Cardiac fibroblast (primary cell): ENCODE results near the gene RIT1.

Experiments used
- DNase-seq, 2 donors: peaks; one replicate each; pipeline versions ENCODE4 v3.0.0 to v3.0.0-alpha.2; 2010; ENCODE audit warnings: low read depth in 2 of 2
- H3K4me3 ChIP-seq, 2 donors: replicated peaks in 1 of 2; 1 replicate in 1 of 2; 2 replicates in 1 of 2; pipeline ENCODE4 v1.5.1; 2011; ENCODE audit warnings: low read depth in 2 of 2, low read length in 2 of 2, mild to moderate bottlenecking in 2 of 2, moderate library complexity in 1 of 2
- TF ChIP-seq, protein P1 (sequence below): IDR thresholded peaks from one replicate; pipeline ENCODE4 v1.5.1; 2011; ENCODE audit warnings: low read depth, mild to moderate bottlenecking, low read length, inconsistent platforms

The RIT1 gene

DNA sequence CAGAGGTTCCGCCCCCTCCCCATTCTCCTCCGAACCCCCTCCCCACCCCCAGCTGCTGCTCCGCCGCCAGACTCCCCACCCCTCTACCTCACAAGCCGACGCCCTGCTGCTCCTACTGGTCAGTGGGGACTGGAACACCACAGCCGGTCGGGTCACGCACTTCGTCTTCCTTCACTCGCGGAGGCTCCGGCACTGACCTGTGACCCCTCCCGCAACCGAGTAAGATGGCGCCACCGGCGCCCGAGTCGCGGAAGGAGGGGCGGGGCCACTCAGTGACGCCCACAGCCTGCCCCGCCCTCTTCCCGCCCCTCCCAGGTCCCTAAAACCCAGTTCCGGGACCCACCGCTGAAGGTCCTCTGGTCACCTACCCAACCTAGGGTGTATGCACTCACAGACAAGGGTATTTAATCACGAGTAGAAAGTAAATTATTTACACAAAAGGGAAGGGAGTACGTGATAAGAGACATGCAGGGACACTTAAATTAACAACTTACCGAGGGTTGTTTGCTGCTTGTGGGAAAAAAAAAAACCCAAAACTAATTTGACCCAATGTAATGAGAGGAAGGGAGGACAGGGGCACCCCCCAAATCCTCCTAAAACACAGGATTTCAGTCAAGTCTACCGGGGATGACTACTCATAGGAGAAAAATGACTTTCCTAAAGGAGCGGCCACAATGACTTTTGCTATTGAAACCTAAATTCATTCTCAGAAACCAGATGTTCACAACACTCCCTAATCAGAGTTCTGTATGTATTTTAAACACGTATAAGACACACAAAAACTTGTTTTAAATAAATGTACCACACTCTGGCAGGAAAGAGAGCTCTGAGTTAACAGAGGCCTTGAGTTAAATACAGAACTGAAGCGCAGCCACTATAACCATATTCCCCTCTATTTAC is at the start of gene RIT1:
TSS of gene RIT1 (minus strand) at position 194 of the 900 bp plus-strand sequence. CDS start 588 bp downstream, outside the sequence.
- peak; percentile 80 to 82 for DNase-seq
- peak within 1 kb of the TSS; percentile 64 to 65 for H3K4me3 ChIP-seq
- TF ChIP-seq, protein P1, sequence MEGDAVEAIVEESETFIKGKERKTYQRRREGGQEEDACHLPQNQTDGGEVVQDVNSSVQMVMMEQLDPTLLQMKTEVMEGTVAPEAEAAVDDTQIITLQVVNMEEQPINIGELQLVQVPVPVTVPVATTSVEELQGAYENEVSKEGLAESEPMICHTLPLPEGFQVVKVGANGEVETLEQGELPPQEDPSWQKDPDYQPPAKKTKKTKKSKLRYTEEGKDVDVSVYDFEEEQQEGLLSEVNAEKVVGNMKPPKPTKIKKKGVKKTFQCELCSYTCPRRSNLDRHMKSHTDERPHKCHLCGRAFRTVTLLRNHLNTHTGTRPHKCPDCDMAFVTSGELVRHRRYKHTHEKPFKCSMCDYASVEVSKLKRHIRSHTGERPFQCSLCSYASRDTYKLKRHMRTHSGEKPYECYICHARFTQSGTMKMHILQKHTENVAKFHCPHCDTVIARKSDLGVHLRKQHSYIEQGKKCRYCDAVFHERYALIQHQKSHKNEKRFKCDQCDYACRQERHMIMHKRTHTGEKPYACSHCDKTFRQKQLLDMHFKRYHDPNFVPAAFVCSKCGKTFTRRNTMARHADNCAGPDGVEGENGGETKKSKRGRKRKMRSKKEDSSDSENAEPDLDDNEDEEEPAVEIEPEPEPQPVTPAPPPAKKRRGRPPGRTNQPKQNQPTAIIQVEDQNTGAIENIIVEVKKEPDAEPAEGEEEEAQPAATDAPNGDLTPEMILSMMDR = no peak

GRCh38 chr1:155960081-155960745 is 49.1 kb upstream of the RIT1 start:
- DNase-seq = no peak
- TF ChIP-seq, protein P1 = no peak
- H3K4me3 ChIP-seq = no peak overlapping the region

DNA sequence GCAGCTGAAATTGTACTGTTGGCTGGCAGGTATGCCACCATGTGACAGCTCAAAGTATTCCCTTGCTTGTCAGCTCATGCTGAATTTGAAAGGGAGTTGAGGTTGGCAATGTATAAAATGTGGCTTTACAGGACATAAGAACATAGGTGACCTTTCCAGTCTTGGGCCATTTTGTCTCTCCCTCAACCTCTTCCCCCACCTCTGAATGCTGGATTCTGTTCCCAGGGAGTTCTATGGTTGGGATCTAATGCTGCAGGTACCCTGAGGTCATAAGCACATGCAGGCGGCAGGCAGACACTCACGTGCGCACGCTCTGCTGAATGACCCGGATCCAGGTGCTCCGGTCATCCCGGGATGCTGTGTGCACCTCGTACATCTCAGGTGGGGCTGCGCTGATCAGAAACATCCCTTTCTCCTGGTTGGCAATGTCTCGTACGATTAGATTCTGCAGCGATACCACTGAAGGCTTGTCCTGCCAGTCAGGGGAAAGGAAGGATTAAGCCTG is 46.3 kb upstream of the RIT1 start:
- DNase-seq = no peak
- no peak overlapping the region for H3K4me3 ChIP-seq
- TF ChIP-seq, protein P1 = no peak

DNA sequence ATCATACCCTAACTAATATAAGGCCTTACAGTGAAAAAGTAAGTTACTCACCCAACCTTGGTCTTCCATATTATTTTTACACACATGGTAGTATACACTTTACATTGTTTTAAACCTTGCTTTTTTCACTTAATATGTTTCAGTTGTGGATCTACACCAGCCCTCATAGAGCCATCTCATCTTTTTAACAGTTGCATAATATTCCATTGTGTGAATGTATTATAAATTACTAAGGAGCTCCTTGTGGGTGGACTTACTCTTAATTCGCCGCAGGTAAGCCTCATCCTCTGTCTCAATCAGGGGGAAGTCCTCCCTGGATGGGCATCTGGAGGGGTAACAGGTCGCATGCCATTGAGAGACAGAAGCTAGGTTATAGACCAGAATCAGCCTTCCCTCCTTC is 43.5 kb upstream of the RIT1 start:
- no peak overlapping the region for H3K4me3 ChIP-seq
- TF ChIP-seq, protein P1 = no peak
- no peak for DNase-seq

DNA sequence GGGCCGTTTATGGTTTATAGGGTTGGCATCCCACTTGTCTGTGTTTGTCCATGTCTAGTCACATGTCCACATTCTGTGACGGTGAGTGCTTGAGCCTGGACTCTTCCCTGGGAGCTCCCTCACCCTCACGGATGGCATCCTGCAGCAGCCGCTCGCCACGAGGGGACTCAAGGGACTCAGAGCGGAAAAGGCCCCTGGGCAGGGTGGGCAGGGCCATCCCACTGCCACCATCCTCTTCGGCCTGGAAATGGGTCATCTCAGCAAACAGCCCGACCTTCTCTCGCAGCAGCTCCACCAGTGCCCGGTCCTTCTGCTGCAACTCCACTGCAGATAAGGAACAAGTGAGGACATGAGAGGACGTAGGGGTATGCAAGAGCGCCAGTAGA is 41.3 kb upstream of the RIT1 start:
- H3K4me3 ChIP-seq = no peak overlapping the region
- no peak for DNase-seq
- TF ChIP-seq, protein P1 = no peak

DNA sequence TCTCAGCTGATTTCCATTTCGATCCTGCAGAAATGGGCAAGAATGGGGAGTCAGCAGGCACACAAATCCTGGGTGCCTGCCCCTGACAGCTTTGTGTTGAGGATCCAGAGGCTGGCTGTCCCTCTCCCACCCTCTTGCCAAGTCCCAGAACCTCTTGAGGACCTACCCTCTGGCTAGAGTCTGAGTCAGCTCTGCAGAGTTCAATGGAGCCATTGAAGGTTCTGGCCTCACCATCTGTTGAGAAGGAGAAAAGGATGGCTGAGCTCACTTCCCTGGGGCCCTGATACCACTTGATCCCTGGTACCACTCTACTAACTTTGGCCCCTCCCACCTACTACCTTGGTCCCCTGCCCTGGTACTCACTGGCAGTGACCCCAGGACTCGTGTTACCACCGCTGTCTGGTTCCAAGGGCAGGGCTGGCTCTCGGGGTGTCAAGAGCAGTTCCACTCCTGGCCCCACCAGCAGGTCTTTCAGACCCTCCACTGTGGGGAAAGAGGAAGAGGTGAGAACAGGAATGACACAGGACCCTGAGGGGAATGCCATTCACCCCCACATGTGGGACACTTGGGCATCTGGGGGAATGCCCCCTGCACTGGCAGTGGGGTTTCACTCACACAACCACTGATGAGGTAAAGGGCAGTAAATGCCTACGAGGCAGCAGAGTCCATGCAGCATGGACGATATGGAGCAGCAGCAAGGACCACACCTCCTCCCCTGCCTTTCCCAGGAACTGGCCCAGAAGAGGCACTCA is 40.8 kb upstream of the RIT1 start:
- TF ChIP-seq, protein P1 = no peak
- DNase-seq = no peak
- no peak overlapping the region for H3K4me3 ChIP-seq
